ENCODE measurements around the gene APOL1. TPM values are rescaled to one million over a fixed set of nuclear protein-coding genes. Genes with fewer than 3 reads are reported as not detected.

Gene APOL1
- total and polyA plus RNA-seq, 9 of the 15 experiments (the other 6 are each of a cell fraction or from before 2014, with no cell fraction given): 2.5 to 9.7 (median 5.6) TPM

- Histone ChIP-seq H2AFZ (ENCODE audit: low read depth, low read length) (no peak overlapping the region), H4K20me1 (replicated peaks; ENCODE audit: control insufficient read depth, insufficient read depth, low read length) (no peaks in the 10 kb centered on the region), H3K27me3 (ENCODE audit: control insufficient read depth in 2 of 2, insufficient read depth in 2 of 2, low read length in 2 of 2) (no peaks in the 10 kb centered on the region), H3K27ac (ENCODE audit: extremely low read depth, low read depth, low read length) (no peak overlapping the region), H3K79me2 (ENCODE audit: control insufficient read depth, insufficient read depth, low read length) (no peaks in the 10 kb centered on the region), H3K9me1 (ENCODE audit: control insufficient read depth, insufficient read depth, low read length) (no peaks in the 10 kb centered on the region), H3K4me1 (replicated peaks in 1 of 2; ENCODE audit: control insufficient read depth in 2 of 2, insufficient read depth in 2 of 2, low read length in 2 of 2) (peaks cover 0 to 8% of the 10 kb centered on the region in 2 experiments; a peak in 1 of 5 replicates), H3K4me2 (ENCODE audit: insufficient read depth, low read length) (no peak overlapping the region), H3K4me3 (no peak overlapping the region), H3K36me3 (ENCODE audit: control insufficient read depth, insufficient read depth, low read length) (peaks cover 76% of the 10 kb centered on the region; the same call in 2 of the 3 replicates), H3K9me3 (replicated peaks; ENCODE audit: control insufficient read depth, insufficient read depth, low read depth, low read length) (no peaks in the 10 kb centered on the region), H3K9ac (ENCODE audit: insufficient read depth in 1 of 2, low read depth in 2 of 2, low read length in 2 of 2) (no peak overlapping the region; a peak in 1 of 4 replicates)
- WGBS (ENCODE audit: insufficient coverage, low coverage, missing lambda C conversion rate): 88% methylated on average over 11 of the region's 29 CpGs
- intact Hi-C loops (cut with micrococcal nuclease) (no loop called here), in situ Hi-C loops (cut with MboI) (no loop called here)
- FAIRE-seq: no peak
- POLR2A ChIA-PET: interaction anchor here (0.6 to 1.1 kb wide), 2 partner anchors 88 to 179 kb away, joined by 3 to 4 read pairs; no protein-coding TSS in a partner anchor
- DNase-seq (ENCODE audit: extremely low read depth in 1 of 4, low spot score in 3 of 4): no peak
- ATAC-seq: no peak
- TF ChIP-seq ARID3A (IDR thresholded peaks at IDR 0.05; ENCODE audit: borderline replicate concordance, low read depth, low read length) (no peak), MIER1 (IDR thresholded peaks at IDR 0.05; ENCODE audit: low read depth) (peak; percentile 73; the same call in 1 of the 2 replicates)
- CTCF ChIA-PET (ENCODE audit: low intra/inter-chr PET ratio): no interaction called here
- no TSS peak for BruUV-seq (replicated peaks)
Measured at GRCh38 chr22:36291831-36292740, 39.2 kb downstream of the APOL1 start.

All from K562 (cell line).